CD4-positive, alpha-beta T cell (primary cell): ENCODE measurements around the gene DUSP28. TPM values are rescaled to one million over a fixed set of nuclear protein-coding genes. Genes with fewer than 3 reads are reported as not detected.
A peak's percentile ranks its signal among the peaks of the same experiment; 100 is the strongest.

Experiments used
- ATAC-seq: fragments of 200-7000 bp; cut with Tn5 transposase; one replicate; pipeline ENCODE4 v1.10.0; 2022; ENCODE audit warnings: mild to moderate bottlenecking; ENCODE audit not compliant: poor library complexity
- CTCF ChIA-PET: fragments of 350-600 bp; sonication (Branson Sonifier 250); formaldehyde crosslinking; loops from one replicate; lab custom pipeline; 2021; ENCODE audit warnings: antibody characterized with exemption, inconsistent platforms; lab: Charles Lee
- POLR2A ChIA-PET: fragments of 350-600 bp; sonication (Branson Sonifier 250); formaldehyde crosslinking; loops from one replicate; lab custom pipeline; 2021; ENCODE audit warnings: antibody characterized with exemption, inconsistent platforms; lab: Charles Lee
- DNase-seq, 14 experiments: peaks; one replicate each; pipeline ENCODE4 v3.0.0-alpha.2; 2013 to 2020; ENCODE audit warnings: mixed read lengths in 2 of 14
- H3K27ac ChIP-seq, 2 donors: one replicate each; pipeline versions ENCODE4 v1.5.1 to v1.7.0; 2013; ENCODE audit warnings: low read length in 2 of 2, low read depth in 1 of 2, mild to moderate bottlenecking in 1 of 2
- H3K27me3 ChIP-seq, 2 experiments: 1 replicate in 1 of 2; 2 replicates in 1 of 2; pipeline versions ENCODE4 v1.6.1 to v1.7.0; 2013; ENCODE audit warnings: low read length in 2 of 2, control low read depth in 1 of 2, mild to moderate bottlenecking in 1 of 2, moderate library complexity in 1 of 2; ENCODE audit not compliant: insufficient read depth in 2 of 2, control insufficient read depth in 1 of 2
- H3K36me3 ChIP-seq: one replicate; pipeline ENCODE4 v1.6.1; 2013; ENCODE audit warnings: low read length, control low read depth; ENCODE audit not compliant: insufficient read depth
- H3K4me1 ChIP-seq: one replicate; pipeline ENCODE4 v1.6.1; 2013; ENCODE audit warnings: low read length, control low read depth; ENCODE audit not compliant: insufficient read depth
- H3K4me3 ChIP-seq: one replicate; pipeline ENCODE4 v1.5.1; 2013; ENCODE audit warnings: mild to moderate bottlenecking, low read length, moderate library complexity
- H3K9me3 ChIP-seq, 2 experiments: 1 replicate in 1 of 2; 2 replicates in 1 of 2; pipeline versions ENCODE4 v1.6.1 to v1.7.0; 2013; ENCODE audit warnings: low read length in 2 of 2, mild to moderate bottlenecking in 2 of 2, control low read depth in 1 of 2, moderate library complexity in 1 of 2; ENCODE audit not compliant: control insufficient read depth in 1 of 2, insufficient read depth in 1 of 2
- H3K27ac Mint-ChIP-seq: one replicate; pipeline ENCODE4 v1.8.0; 2020; ENCODE audit warnings: mixed read lengths
- H3K27me3 Mint-ChIP-seq: one replicate; pipeline ENCODE4 v1.8.0; 2021; ENCODE audit warnings: mixed read lengths
- H3K36me3 Mint-ChIP-seq: one replicate; pipeline ENCODE4 v1.8.0; 2021; ENCODE audit warnings: low read depth, mixed read lengths
- H3K4me1 Mint-ChIP-seq: one replicate; pipeline ENCODE4 v1.8.0; 2021; ENCODE audit warnings: low read depth, mixed read lengths
- H3K4me3 Mint-ChIP-seq: one replicate; pipeline ENCODE4 v1.8.0; 2020; ENCODE audit warnings: mild to moderate bottlenecking, mixed read lengths
- H3K9me3 Mint-ChIP-seq: one replicate; pipeline ENCODE4 v1.8.0; 2020; ENCODE audit warnings: mixed read lengths
- intact Hi-C, 2 experiments: fragments of 100-400 bp; cut with DNase I in 1 of 2; cut with micrococcal nuclease in 1 of 2; formaldehyde crosslinking; loops; one replicate each; pipeline versions ENCODE4 v1.15.1 to v1.9.0; 2023 to 2025; cut with DNase I, micrococcal nuclease
- total RNA-seq, 174 experiments: library from RNA in 2 of 174; stranded (reverse) in 2 of 174; gene quantifications; one replicate each; pipeline ENCODE4 v1.2.3 and lab custom pipeline; 2021 to 2026
- TF ChIP-seq, protein P1 (sequence below): fragments of 200-600 bp; IDR thresholded peaks from one replicate; pipeline ENCODE4 v1.8.0; 2022; ENCODE audit warnings: antibody characterized with exemption, mild to moderate bottlenecking

The DUSP28 gene
- total RNA-seq, 2 experiments from 2014 or later = 18.3 to 18.9 TPM

DNA sequence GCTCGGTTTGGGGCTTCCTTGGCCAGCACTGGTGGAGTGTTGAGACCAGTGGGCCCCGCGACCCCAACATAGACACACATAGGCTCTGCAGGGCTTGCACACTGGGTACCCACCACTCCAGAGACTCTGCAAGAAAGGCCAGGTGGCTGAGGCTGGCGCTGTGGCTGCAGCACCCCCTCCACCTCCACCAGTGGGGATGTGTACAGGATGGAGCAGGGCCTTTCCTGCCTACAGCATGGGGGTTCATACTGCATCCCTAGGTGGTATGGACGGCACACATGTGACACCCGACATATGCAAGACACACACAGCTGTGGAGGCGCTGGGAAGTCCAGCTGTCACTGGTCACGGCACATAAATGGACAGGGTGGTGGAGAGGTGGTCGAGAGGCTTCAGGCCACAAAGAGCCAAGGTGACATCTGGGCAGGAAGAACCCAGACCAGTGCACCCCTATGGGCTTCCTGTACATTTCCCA lies 9.4 kb downstream of the DUSP28 start:
- H3K4me1 Mint-ChIP-seq = peaks cover 57% of the 10 kb centered on the region
- peak overlapping the region; percentile 87 for H3K4me3 Mint-ChIP-seq
- peak overlapping the region; percentile 82 for H3K27ac Mint-ChIP-seq
- H3K27ac ChIP-seq = peak overlapping the region; percentile 44 to 66
- no peaks in the 10 kb centered on the region for H3K27me3 ChIP-seq
- H3K36me3 Mint-ChIP-seq = peaks cover 43% of the 10 kb centered on the region
- DNase-seq (peak in 1 of 14 experiments; percentile 35), ATAC-seq (no peak)
- H3K9me3 Mint-ChIP-seq = no peaks in the 10 kb centered on the region
- H3K36me3 ChIP-seq = peaks cover 32% of the 10 kb centered on the region
- no peaks in the 10 kb centered on the region for H3K27me3 Mint-ChIP-seq
- POLR2A ChIA-PET = interaction anchor here (1.1 to 7.3 kb wide), 5 partner anchors 9 to 53 kb away, joined by 3 to 224 read pairs (median 15); partner anchors contain the start of genes CAPN10 and DUSP28
- H3K4me3 ChIP-seq = peak overlapping the region; percentile 74
- TF ChIP-seq, protein P1, sequence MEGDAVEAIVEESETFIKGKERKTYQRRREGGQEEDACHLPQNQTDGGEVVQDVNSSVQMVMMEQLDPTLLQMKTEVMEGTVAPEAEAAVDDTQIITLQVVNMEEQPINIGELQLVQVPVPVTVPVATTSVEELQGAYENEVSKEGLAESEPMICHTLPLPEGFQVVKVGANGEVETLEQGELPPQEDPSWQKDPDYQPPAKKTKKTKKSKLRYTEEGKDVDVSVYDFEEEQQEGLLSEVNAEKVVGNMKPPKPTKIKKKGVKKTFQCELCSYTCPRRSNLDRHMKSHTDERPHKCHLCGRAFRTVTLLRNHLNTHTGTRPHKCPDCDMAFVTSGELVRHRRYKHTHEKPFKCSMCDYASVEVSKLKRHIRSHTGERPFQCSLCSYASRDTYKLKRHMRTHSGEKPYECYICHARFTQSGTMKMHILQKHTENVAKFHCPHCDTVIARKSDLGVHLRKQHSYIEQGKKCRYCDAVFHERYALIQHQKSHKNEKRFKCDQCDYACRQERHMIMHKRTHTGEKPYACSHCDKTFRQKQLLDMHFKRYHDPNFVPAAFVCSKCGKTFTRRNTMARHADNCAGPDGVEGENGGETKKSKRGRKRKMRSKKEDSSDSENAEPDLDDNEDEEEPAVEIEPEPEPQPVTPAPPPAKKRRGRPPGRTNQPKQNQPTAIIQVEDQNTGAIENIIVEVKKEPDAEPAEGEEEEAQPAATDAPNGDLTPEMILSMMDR = no peak
- CTCF ChIA-PET = interaction anchor here (1.3 to 4.8 kb wide), 3 partner anchors 10 to 19 kb away, joined by 3 to 54 read pairs (median 6); partner anchors contain the start of gene CAPN10
- intact Hi-C loops = loop anchor here (1.0 to 10.0 kb wide), 10 partner anchors 16 to 1315 kb away; partner anchors contain the start of genes COPS9 (in 1 of the 2), FARP2 (in 1 of the 2), GPR35 (in 1 of the 2) and HDAC4 (in 1 of the 2)
- H3K9me3 ChIP-seq = no peaks in the 10 kb centered on the region
- peaks cover 78% of the 10 kb centered on the region for H3K4me1 ChIP-seq

DNA sequence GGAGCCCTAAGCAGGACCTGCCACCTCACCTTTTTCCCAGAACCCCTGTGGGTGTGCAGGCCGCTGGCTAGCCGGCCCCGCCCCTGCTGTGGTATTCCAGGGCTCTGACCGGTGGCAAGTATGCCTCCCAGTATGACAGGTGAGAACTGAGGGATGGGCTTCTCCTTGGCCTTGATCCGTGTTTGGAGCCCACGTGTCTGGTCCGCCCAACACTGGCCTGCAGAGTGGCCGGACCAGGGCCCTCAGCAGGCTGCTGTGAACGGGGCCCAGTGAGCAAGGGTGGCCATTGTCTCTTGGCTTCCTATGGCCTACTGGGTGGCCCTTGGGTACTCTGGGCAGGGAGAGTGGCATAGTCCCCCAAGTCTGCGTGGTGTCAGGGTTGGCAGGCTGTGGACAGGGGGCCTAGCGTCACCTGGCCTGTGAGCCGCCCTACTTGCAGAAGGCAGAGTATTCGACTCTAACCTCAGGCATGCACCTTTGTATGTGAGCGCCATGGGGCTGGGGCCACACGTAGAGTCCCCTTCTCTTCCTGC lies 9.9 kb downstream of the DUSP28 start:
- Histone ChIP-seq H3K36me3 (peaks cover 37% of the 10 kb centered on the region), H3K27me3 (no peaks in the 10 kb centered on the region), H3K4me1 (peaks cover 73% of the 10 kb centered on the region), H3K9me3 (no peaks in the 10 kb centered on the region), H3K27ac (peak overlapping the region in 1 of 2 donors; percentile 17), H3K4me3 (peak overlapping the region; percentile 74)
- DNase-seq = peak in 1 of 14 experiments; percentile 32
- Mint-ChIP-seq H3K9me3 (no peaks in the 10 kb centered on the region), H3K36me3 (peaks cover 44% of the 10 kb centered on the region), H3K4me1 (peaks cover 52% of the 10 kb centered on the region), H3K4me3 (peak overlapping the region; percentile 87), H3K27ac (peak overlapping the region; percentile 82), H3K27me3 (no peaks in the 10 kb centered on the region)
- CTCF ChIA-PET = interaction anchor here (2.1 kb wide), 1 partner anchor 10 kb away, joined by 8 read pairs; no protein-coding TSS in a partner anchor
- no peak for ATAC-seq
- intact Hi-C loops = loop anchor here (1.0 to 10.0 kb wide), 10 partner anchors 15 to 1315 kb away; partner anchors contain the start of genes COPS9 (in 1 of the 2), FARP2 (in 1 of the 2), GPR35 (in 1 of the 2) and HDAC4 (in 1 of the 2)
- POLR2A ChIA-PET = interaction anchor here (1.0 to 7.3 kb wide), 3 partner anchors 9 to 16 kb away, joined by 3 to 224 read pairs (median 53); partner anchors contain the start of genes CAPN10 and DUSP28
- TF ChIP-seq, protein P1 = no peak

DNA sequence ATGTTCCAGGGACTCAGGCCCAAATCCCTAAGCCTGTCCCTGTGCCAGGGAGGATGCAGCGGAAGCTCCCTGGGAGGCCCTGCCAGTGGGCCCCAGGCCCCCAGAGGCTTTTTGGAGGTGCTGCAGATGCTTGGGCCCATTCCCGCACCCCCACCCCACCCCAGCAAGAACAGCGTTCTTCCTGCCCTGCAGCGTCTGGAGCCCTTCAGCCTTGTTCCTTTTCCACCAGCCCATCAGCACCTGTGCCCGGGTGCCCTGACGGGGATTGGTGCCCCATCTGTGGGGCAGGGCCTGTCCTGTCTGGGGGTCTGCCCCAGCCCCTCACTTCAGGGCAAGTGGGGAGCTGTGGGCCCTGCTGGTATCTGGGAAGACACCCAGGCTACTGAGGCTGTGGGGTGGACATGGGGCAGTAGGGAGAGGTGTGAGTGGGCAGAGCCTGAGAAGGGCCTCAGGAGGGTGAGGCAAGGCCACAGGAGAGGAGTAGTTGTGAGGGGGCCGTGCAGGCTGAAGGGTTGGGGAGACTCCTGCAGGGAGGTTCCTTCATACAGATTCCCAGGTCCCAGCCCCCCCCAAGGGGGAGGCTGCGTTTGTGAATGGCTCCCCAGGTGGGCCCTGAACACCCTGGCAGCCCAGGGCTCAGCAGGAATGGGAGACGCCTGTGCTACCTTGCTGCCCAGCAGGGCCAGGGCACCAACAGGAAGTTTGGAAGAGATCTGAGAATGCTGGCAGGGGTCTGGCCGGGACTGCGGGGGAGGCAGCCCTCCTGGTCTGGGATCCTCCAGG lies 10.6 kb downstream of the DUSP28 start:
- Histone ChIP-seq H3K4me1 (peaks cover 71% of the 10 kb centered on the region), H3K36me3 (peaks cover 43% of the 10 kb centered on the region), H3K27ac (peak overlapping the region in 1 of 2 donors; percentile 17), H3K9me3 (no peaks in the 10 kb centered on the region), H3K4me3 (peak overlapping the region; percentile 74), H3K27me3 (no peaks in the 10 kb centered on the region)
- Mint-ChIP-seq H3K36me3 (peaks cover 47% of the 10 kb centered on the region), H3K4me1 (peaks cover 45% of the 10 kb centered on the region), H3K9me3 (no peaks in the 10 kb centered on the region), H3K4me3 (peak overlapping the region; percentile 74), H3K27me3 (no peaks in the 10 kb centered on the region), H3K27ac (peak overlapping the region; percentile 82)
- intact Hi-C loops = no loop called here
- ChIA-PET CTCF (interaction anchor here (2.1 kb wide), 1 partner anchor 9 kb away, joined by 8 read pairs; no protein-coding TSS in a partner anchor), POLR2A (interaction anchor here (1.0 kb wide), 1 partner anchor 10 kb away, joined by 3 read pairs; no protein-coding TSS in a partner anchor)
- TF ChIP-seq, protein P1 = no peak
- ATAC-seq (no peak), DNase-seq (peak in 1 of 14 experiments; percentile 31)
